Measurements from ENCODE around the gene EEPD1. TPM values are rescaled to one million over a fixed set of nuclear protein-coding genes. Genes with fewer than 3 reads are reported as not detected.

EEPD1 gene
- total RNA-seq, 1 donor from 2014 or later = 5.4 TPM

GRCh38 chr7:36223851-36224250, 70.8 kb downstream of the EEPD1 start:
- no peak for TF ChIP-seq CTCF (IDR thresholded peaks at IDR 0.05; ENCODE audit: insufficient read depth, low read depth, low read length)
- no peak for TF ChIP-seq EZH2 (IDR thresholded peaks at IDR 0.05; ENCODE audit: insufficient read depth, low read length)
- Mint-ChIP-seq H3K4me3 (ENCODE audit: unreplicated experiment) (no peak overlapping the region), H3K9me3 (ENCODE audit: unreplicated experiment) (no peaks in the 10 kb centered on the region), H3K27me3 (ENCODE audit: low read depth, unreplicated experiment) (peaks cover 3% of the 10 kb centered on the region), H3K27ac (ENCODE audit: unreplicated experiment) (no peak overlapping the region), H3K36me3 (ENCODE audit: low read depth, unreplicated experiment) (no peaks in the 10 kb centered on the region), H3K4me1 (ENCODE audit: low read depth, unreplicated experiment) (no peaks in the 10 kb centered on the region)
- H3K9ac ChIP-seq (ENCODE audit: low read length) = no peak overlapping the region
- no peak overlapping the region for H2AFZ ChIP-seq (ENCODE audit: low read depth, low read length)
- no peaks in the 10 kb centered on the region for H4K20me1 ChIP-seq (ENCODE audit: insufficient read depth, low read length)
- H3K4me3 ChIP-seq (ENCODE audit: insufficient read depth, low read depth, low read length) = no peak overlapping the region
- H3K27me3 ChIP-seq (ENCODE audit: insufficient read depth, low read length) = no peaks in the 10 kb centered on the region
- no peaks in the 10 kb centered on the region for H3K79me2 ChIP-seq (ENCODE audit: insufficient read depth, low read length)
- no peaks in the 10 kb centered on the region for H3K4me1 ChIP-seq (ENCODE audit: insufficient read depth, low read length)
- no peaks in the 10 kb centered on the region for H3K9me3 ChIP-seq (ENCODE audit: insufficient read depth, low read depth, low read length)
- H3K4me2 ChIP-seq (ENCODE audit: low read length) = no peak overlapping the region
- H3K27ac ChIP-seq (ENCODE audit: low read depth, low read length) = no peak overlapping the region
- FAIRE-seq (no peak), DNase-seq (ENCODE audit: low read depth) (no peak)
- no peaks in the 10 kb centered on the region for H3K36me3 ChIP-seq (ENCODE audit: insufficient read depth, low read length)

- TF ChIP-seq CTCF (IDR thresholded peaks at IDR 0.05; ENCODE audit: insufficient read depth, low read depth, low read length) (no peak), EZH2 (IDR thresholded peaks at IDR 0.05; ENCODE audit: insufficient read depth, low read length) (no peak)
- no peaks in the 10 kb centered on the region for H3K4me1 Mint-ChIP-seq (ENCODE audit: low read depth, unreplicated experiment)
- H3K27ac Mint-ChIP-seq (ENCODE audit: unreplicated experiment) = no peak overlapping the region
- DNase-seq (ENCODE audit: low read depth) = no peak
- no peaks in the 10 kb centered on the region for H3K9me3 ChIP-seq (ENCODE audit: insufficient read depth, low read depth, low read length)
- H2AFZ ChIP-seq (ENCODE audit: low read depth, low read length) = no peak overlapping the region
- H3K4me1 ChIP-seq (ENCODE audit: insufficient read depth, low read length) = no peaks in the 10 kb centered on the region
- FAIRE-seq = no peak
- no peak overlapping the region for H3K4me3 Mint-ChIP-seq (ENCODE audit: unreplicated experiment)
- H3K79me2 ChIP-seq (ENCODE audit: insufficient read depth, low read length) = no peaks in the 10 kb centered on the region
- no peak overlapping the region for H3K4me2 ChIP-seq (ENCODE audit: low read length)
- no peak overlapping the region for H3K4me3 ChIP-seq (ENCODE audit: insufficient read depth, low read depth, low read length)
- H3K9me3 Mint-ChIP-seq (ENCODE audit: unreplicated experiment) = no peaks in the 10 kb centered on the region
- H3K27me3 Mint-ChIP-seq (ENCODE audit: low read depth, unreplicated experiment) = peaks cover under 1% of the 10 kb centered on the region
- no peaks in the 10 kb centered on the region for H3K36me3 Mint-ChIP-seq (ENCODE audit: low read depth, unreplicated experiment)
- no peak overlapping the region for H3K9ac ChIP-seq (ENCODE audit: low read length)
- no peaks in the 10 kb centered on the region for H3K27me3 ChIP-seq (ENCODE audit: insufficient read depth, low read length)
- H3K36me3 ChIP-seq (ENCODE audit: insufficient read depth, low read length) = no peaks in the 10 kb centered on the region
- no peak overlapping the region for H3K27ac ChIP-seq (ENCODE audit: low read depth, low read length)
- H4K20me1 ChIP-seq (ENCODE audit: insufficient read depth, low read length) = no peaks in the 10 kb centered on the region
Measured at GRCh38 chr7:36224934-36225858, 72.1 kb downstream of the EEPD1 start.

- no peak overlapping the region for H3K4me3 Mint-ChIP-seq (ENCODE audit: unreplicated experiment)
- Histone ChIP-seq H3K79me2 (ENCODE audit: insufficient read depth, low read length) (no peaks in the 10 kb centered on the region), H3K36me3 (ENCODE audit: insufficient read depth, low read length) (no peaks in the 10 kb centered on the region), H3K4me2 (ENCODE audit: low read length) (no peak overlapping the region), H2AFZ (ENCODE audit: low read depth, low read length) (no peak overlapping the region), H3K9me3 (ENCODE audit: insufficient read depth, low read depth, low read length) (no peaks in the 10 kb centered on the region), H3K4me1 (ENCODE audit: insufficient read depth, low read length) (no peaks in the 10 kb centered on the region), H3K4me3 (ENCODE audit: insufficient read depth, low read depth, low read length) (no peak overlapping the region), H3K27ac (ENCODE audit: low read depth, low read length) (no peak overlapping the region), H4K20me1 (ENCODE audit: insufficient read depth, low read length) (no peaks in the 10 kb centered on the region), H3K27me3 (ENCODE audit: insufficient read depth, low read length) (no peaks in the 10 kb centered on the region), H3K9ac (ENCODE audit: low read length) (no peak overlapping the region)
- H3K36me3 Mint-ChIP-seq (ENCODE audit: low read depth, unreplicated experiment) = no peaks in the 10 kb centered on the region
- H3K27me3 Mint-ChIP-seq (ENCODE audit: low read depth, unreplicated experiment) = peaks cover 4% of the 10 kb centered on the region
- no peaks in the 10 kb centered on the region for H3K4me1 Mint-ChIP-seq (ENCODE audit: low read depth, unreplicated experiment)
- DNase-seq (ENCODE audit: low read depth) = no peak
- no peak for FAIRE-seq
- TF ChIP-seq CTCF (IDR thresholded peaks at IDR 0.05; ENCODE audit: insufficient read depth, low read depth, low read length) (no peak), EZH2 (IDR thresholded peaks at IDR 0.05; ENCODE audit: insufficient read depth, low read length) (no peak)
- no peak overlapping the region for H3K27ac Mint-ChIP-seq (ENCODE audit: unreplicated experiment)
- no peaks in the 10 kb centered on the region for H3K9me3 Mint-ChIP-seq (ENCODE audit: unreplicated experiment)
Measured at GRCh38 chr7:36226151-36226550, 73.1 kb downstream of the EEPD1 start.

Measured in astrocyte (in vitro differentiated cells and primary cell).